Ishikawa (cell line): ENCODE measurements around the gene EME1.

Source experiments
- CEBPB ChIP-seq: IDR thresholded peaks from 2 replicates; pipeline ENCODE4 v1.6.1; 2012
- CREB1 ChIP-seq: IDR thresholded peaks from 2 replicates; pipeline ENCODE4 v1.6.1; 2012; ENCODE audit warnings: low read depth
- EGR1 ChIP-seq: IDR thresholded peaks from 2 replicates; pipeline ENCODE4 v1.6.1; 2012
- EP300 ChIP-seq: IDR thresholded peaks from 2 replicates; pipeline ENCODE4 v1.6.1; 2012; ENCODE audit warnings: borderline replicate concordance
- FOXM1 ChIP-seq: IDR thresholded peaks from 2 replicates; pipeline ENCODE4 v1.6.1; 2012; ENCODE audit warnings: low read depth, borderline replicate concordance
- MAX ChIP-seq: IDR thresholded peaks from 2 replicates; pipeline ENCODE4 v1.6.1; 2012
- NFIC ChIP-seq: IDR thresholded peaks from 2 replicates; pipeline ENCODE4 v1.6.1; 2012
- RAD21 ChIP-seq: IDR thresholded peaks from 2 replicates; pipeline ENCODE4 v1.6.1; 2012; ENCODE audit warnings: low read depth
- REST ChIP-seq: IDR thresholded peaks from 2 replicates; pipeline ENCODE4 v1.6.1; 2012; ENCODE audit warnings: low read depth, mild to moderate bottlenecking
- TAF1 ChIP-seq: IDR thresholded peaks from 2 replicates; pipeline ENCODE4 v1.6.1; 2012; ENCODE audit warnings: low read depth, mild to moderate bottlenecking
- TCF12 ChIP-seq: IDR thresholded peaks from 2 replicates; pipeline ENCODE4 v1.6.1; 2012; ENCODE audit warnings: low read depth
- TEAD4 ChIP-seq: IDR thresholded peaks from 2 replicates; pipeline ENCODE4 v1.6.1; 2012
- USF1 ChIP-seq: IDR thresholded peaks from 2 replicates; pipeline ENCODE4 v1.6.1; 2012
- YY1 ChIP-seq: IDR thresholded peaks from 2 replicates; pipeline ENCODE4 v1.6.1; 2012; ENCODE audit warnings: low read depth
- ZBTB7A ChIP-seq: IDR thresholded peaks from 2 replicates; pipeline ENCODE4 v1.6.1; 2012; ENCODE audit warnings: low read depth

EME1 gene

GRCh38 chr17:50350733-50351132 is 22.3 kb upstream of the EME1 start:
- TF ChIP-seq TCF12, result no peak
- TF ChIP-seq RAD21, result no peak
- no peak for TF ChIP-seq FOXM1
- TF ChIP-seq CEBPB, result no peak
- TF ChIP-seq EP300, result no peak
- TF ChIP-seq YY1, result no peak
- TF ChIP-seq TEAD4, result no peak
- no peak for TF ChIP-seq REST
- no peak for TF ChIP-seq TAF1
- TF ChIP-seq NFIC, result no peak
- TF ChIP-seq MAX, result no peak
- no peak for TF ChIP-seq ZBTB7A
- TF ChIP-seq USF1, result no peak
- no peak for TF ChIP-seq CREB1
- TF ChIP-seq EGR1, result no peak

- no peak for TF ChIP-seq CREB1
- TF ChIP-seq TAF1, result no peak
- no peak for TF ChIP-seq TCF12
- no peak for TF ChIP-seq CEBPB
- TF ChIP-seq REST, result no peak
- no peak for TF ChIP-seq EP300
- TF ChIP-seq USF1, result no peak
- no peak for TF ChIP-seq MAX
- TF ChIP-seq FOXM1, result no peak
- TF ChIP-seq NFIC, result no peak
- no peak for TF ChIP-seq TEAD4
- TF ChIP-seq YY1, result no peak
- TF ChIP-seq ZBTB7A, result no peak
- TF ChIP-seq EGR1, result no peak
- no peak for TF ChIP-seq RAD21
Measured at GRCh38 chr17:50352072-50352692, 20.8 kb upstream of the EME1 start.

- no peak for TF ChIP-seq FOXM1
- TF ChIP-seq EP300, result no peak
- TF ChIP-seq TAF1, result no peak
- TF ChIP-seq MAX, result no peak
- TF ChIP-seq TEAD4, result no peak
- no peak for TF ChIP-seq ZBTB7A
- no peak for TF ChIP-seq REST
- no peak for TF ChIP-seq CEBPB
- no peak for TF ChIP-seq EGR1
Measured at GRCh38 chr17:50352693-50353599, 20.1 kb upstream of the EME1 start.
